Measurements from ENCODE around the gene VWC2. TPM values are rescaled to one million over a fixed set of nuclear protein-coding genes. Genes with fewer than 3 reads are reported as not detected.

Gene VWC2
- total RNA-seq, 4 donors from 2014 or later: 0.13 TPM; not detected in 3

DNA sequence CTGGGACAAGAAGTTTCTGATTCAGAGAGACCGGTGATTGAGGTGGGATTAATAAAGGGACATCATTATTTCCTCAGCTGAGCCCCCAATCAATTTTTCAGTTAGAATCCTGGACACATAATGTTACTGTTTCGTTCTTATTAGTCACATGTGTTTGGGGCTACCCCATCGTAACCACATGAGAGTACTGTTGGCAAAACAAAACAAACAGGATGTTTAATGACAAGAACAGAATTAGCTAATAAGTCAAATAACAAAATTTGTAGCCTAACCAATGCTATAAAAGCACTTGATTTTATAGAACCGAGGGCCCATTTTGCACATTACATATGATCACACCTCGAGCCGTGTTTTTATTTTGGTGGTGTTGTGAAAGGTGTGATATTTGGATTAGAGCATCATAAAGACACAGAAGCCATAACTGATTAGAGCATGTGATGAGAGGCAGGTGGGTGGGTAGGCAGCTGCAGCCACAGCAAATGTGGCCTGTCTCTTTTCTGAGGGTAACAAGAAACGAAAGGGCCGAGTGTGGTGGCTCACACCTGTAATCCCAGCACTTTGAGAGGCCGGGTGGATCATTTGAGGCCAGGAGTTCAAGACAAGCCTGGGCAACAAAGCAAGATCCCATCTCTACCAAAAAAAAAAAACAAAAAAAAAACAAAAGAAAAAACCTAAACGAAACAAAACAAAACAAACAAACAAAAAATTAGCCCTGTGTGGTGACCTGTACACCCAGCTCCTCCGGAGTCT lies 1.8 kb upstream of the VWC2 start:
- no peak overlapping the region for H3K4me3 ChIP-seq
- peaks cover 0 to 14% of the 10 kb centered on the region in 2 donors for H3K27me3 ChIP-seq
- no peaks in the 10 kb centered on the region for H3K9me3 ChIP-seq
- TF ChIP-seq, protein P1, sequence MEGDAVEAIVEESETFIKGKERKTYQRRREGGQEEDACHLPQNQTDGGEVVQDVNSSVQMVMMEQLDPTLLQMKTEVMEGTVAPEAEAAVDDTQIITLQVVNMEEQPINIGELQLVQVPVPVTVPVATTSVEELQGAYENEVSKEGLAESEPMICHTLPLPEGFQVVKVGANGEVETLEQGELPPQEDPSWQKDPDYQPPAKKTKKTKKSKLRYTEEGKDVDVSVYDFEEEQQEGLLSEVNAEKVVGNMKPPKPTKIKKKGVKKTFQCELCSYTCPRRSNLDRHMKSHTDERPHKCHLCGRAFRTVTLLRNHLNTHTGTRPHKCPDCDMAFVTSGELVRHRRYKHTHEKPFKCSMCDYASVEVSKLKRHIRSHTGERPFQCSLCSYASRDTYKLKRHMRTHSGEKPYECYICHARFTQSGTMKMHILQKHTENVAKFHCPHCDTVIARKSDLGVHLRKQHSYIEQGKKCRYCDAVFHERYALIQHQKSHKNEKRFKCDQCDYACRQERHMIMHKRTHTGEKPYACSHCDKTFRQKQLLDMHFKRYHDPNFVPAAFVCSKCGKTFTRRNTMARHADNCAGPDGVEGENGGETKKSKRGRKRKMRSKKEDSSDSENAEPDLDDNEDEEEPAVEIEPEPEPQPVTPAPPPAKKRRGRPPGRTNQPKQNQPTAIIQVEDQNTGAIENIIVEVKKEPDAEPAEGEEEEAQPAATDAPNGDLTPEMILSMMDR (IDR thresholded peaks at IDR 0.05): no peak
- TF ChIP-seq POLR2A (IDR thresholded peaks at IDR 0.05): no peak
- no peak overlapping the region for H3K27ac ChIP-seq
- no peaks in the 10 kb centered on the region for H3K4me1 ChIP-seq
- no peaks in the 10 kb centered on the region for H3K36me3 ChIP-seq
- DNase-seq: no peak

DNA sequence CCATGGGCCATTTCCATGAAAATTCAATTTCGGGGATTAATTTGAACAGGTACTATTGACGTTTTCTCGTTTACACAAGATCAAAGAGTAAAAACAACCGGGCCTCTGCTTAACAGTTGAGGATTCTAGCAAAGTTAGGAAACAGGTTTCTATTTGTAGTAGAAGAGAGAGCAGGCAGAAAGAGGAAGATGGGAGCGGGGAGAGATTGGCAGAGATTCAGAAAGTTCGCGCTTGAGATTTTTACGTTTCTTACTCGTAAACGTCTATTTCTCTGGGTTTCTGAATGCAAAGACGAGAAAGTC lies 571 bp upstream of the VWC2 start:
- no peak overlapping the region for H3K27ac ChIP-seq
- H3K4me3 ChIP-seq: peak overlapping the region in 1 of 4 donors; percentile 53

DNA sequence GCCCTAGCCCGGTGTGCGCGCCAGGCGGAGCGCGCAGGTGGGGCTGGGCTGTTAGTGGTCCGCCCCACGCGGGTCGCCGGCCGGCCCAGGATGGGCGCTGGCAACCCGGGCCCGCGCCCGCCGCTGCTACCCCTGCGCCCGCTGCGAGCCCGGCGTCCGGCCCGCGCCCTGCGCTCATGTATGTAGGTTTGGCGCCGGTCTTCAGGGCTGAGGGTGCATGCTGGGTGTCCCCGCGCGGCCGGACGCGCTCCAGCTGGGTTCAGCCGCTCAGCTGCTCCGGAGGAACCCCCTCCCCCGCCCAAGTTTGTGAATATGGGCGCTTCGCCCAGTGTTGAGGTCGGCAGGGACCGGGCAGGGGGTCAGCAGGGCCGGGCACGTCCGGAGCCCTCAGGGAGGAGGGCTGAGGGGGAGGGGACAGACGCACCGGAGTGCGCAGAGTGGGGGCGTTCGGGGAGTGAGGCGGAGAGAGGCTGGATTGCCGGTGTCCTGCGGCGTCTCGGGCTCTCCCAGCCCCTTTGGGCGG lies 559 bp downstream of the VWC2 start:
- H3K36me3 ChIP-seq: no peaks in the 10 kb centered on the region
- H3K27ac ChIP-seq: peak overlapping the region in 1 of 4 donors; percentile 38
- H3K27me3 ChIP-seq: peaks cover 0 to 14% of the 10 kb centered on the region in 2 donors
- no peak for DNase-seq
- H3K4me1 ChIP-seq: no peaks in the 10 kb centered on the region
- TF ChIP-seq POLR2A (IDR thresholded peaks at IDR 0.05): no peak
- TF ChIP-seq, protein P1 (IDR thresholded peaks at IDR 0.05): no peak
- H3K4me3 ChIP-seq: peak overlapping the region in 3 of 4 donors; percentile 31 to 53 (median 46)
- H3K9me3 ChIP-seq: no peaks in the 10 kb centered on the region

More for the DNA sequence above, 571 bp upstream of the VWC2 start:
- Histone ChIP-seq H3K27me3 (peaks cover 0 to 14% of the 10 kb centered on the region in 2 donors), H3K9me3 (no peaks in the 10 kb centered on the region), H3K4me1 (no peaks in the 10 kb centered on the region), H3K36me3 (no peaks in the 10 kb centered on the region)
- TF ChIP-seq, protein P1 (IDR thresholded peaks at IDR 0.05): no peak
- no peak for TF ChIP-seq POLR2A (IDR thresholded peaks at IDR 0.05)
- no peak for DNase-seq

DNA sequence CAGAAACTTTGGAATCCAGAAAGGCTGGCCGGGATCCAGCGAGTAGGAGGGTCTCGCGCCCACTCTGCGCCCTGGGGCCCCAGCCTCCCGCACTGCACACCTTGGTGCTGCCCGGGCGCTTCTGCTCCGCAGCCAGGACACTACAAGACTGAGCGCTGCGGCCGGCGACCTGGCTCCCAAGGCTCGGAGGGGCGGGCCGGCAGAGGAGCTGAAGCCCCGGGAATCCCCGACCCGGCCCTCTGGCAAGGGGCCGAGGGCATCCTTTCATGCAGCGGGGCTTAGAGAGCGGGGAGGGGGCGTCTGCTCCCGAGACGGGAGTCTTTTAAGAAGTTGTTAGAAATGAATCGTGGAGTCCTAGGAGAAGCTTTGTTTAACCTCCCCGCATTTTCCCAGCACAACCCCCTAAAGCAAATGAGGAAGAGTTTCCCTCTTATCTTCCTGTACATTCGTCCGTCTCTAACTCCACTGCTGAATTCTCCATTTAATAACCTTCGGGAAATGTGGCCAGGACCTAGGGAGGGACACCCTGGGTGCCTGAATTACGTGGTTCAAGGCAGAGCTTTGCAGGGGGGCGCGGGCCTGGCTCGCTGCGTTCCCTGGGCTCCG lies 1.1 kb downstream of the VWC2 start:
- Histone ChIP-seq H3K9me3 (no peaks in the 10 kb centered on the region), H3K27me3 (peaks cover 0 to 14% of the 10 kb centered on the region in 2 donors), H3K4me1 (no peaks in the 10 kb centered on the region), H3K4me3 (peak overlapping the region in 3 of 4 donors; percentile 31 to 53 (median 46)), H3K36me3 (no peaks in the 10 kb centered on the region), H3K27ac (peak overlapping the region in 1 of 4 donors; percentile 38)
- DNase-seq: no peak
- TF ChIP-seq, protein P1 (IDR thresholded peaks at IDR 0.05): no peak
- TF ChIP-seq POLR2A (IDR thresholded peaks at IDR 0.05): no peak

GRCh38 chr7:49775065-49775948 lies 1.9 kb downstream of the VWC2 start:
- Histone ChIP-seq H3K4me1 (no peaks in the 10 kb centered on the region), H3K27me3 (peaks cover 0 to 14% of the 10 kb centered on the region in 2 donors), H3K4me3 (peak overlapping the region in 3 of 4 donors; percentile 20 to 53 (median 46)), H3K36me3 (no peaks in the 10 kb centered on the region), H3K27ac (peak overlapping the region in 1 of 4 donors; percentile 38), H3K9me3 (no peaks in the 10 kb centered on the region)
- TF ChIP-seq POLR2A (IDR thresholded peaks at IDR 0.05): no peak
- TF ChIP-seq, protein P1 (IDR thresholded peaks at IDR 0.05): no peak
- no peak for DNase-seq
